Large intestine (tissue), 12 donors: ENCODE measurements around the gene CIBAR2. TPM values are rescaled to one million over a fixed set of nuclear protein-coding genes. Genes with fewer than 3 reads are reported as not detected.

Experiments
- DNase-seq, 2 donors: peaks; one replicate each; pipeline versions ENCODE4 v3.0.0 to v3.0.0-alpha.2; 2013
- H3K27ac ChIP-seq: one replicate; pipeline ENCODE4 v1.5.1; 2013; ENCODE audit warnings: low read length
- H3K27me3 ChIP-seq: 2 replicates; pipeline ENCODE4 v1.6.1; 2013; ENCODE audit warnings: low read length; ENCODE audit not compliant: control insufficient read depth, insufficient read depth
- H3K36me3 ChIP-seq: 2 replicates; pipeline ENCODE4 v1.6.1; 2013; ENCODE audit warnings: low read length; ENCODE audit not compliant: control insufficient read depth, insufficient read depth
- H3K4me1 ChIP-seq: one replicate; pipeline ENCODE4 v1.6.1; 2013; ENCODE audit warnings: low read length; ENCODE audit not compliant: control insufficient read depth, insufficient read depth
- H3K4me3 ChIP-seq: one replicate; pipeline ENCODE4 v1.5.1; 2013; ENCODE audit warnings: low read length
- H3K9me3 ChIP-seq: one replicate; pipeline ENCODE4 v1.6.1; 2013; ENCODE audit warnings: mild to moderate bottlenecking, low read depth, low read length, moderate library complexity; ENCODE audit not compliant: control insufficient read depth
- WGBS: methylation state at CpG from one replicate; pipeline ENCODE4 v1.1.5; 2013; ENCODE audit warnings: low lambda C conversion rate; ENCODE audit not compliant: insufficient coverage; 5-methylcytosine and 5-hydroxymethylcytosine counted together
- long read RNA-seq, 11 donors: transcript quantifications; one replicate each; lab custom pipeline, GENCODE V29; 2026
- polyA plus RNA-seq: library from polyadenylated mRNA; unstranded; fragments of 120-200 nt; gene quantifications from one replicate; pipeline ENCODE4 v1.2.1, GENCODE V29; 2013

The CIBAR2 gene
- 0.30 TPM for polyA plus RNA-seq
- long read RNA-seq, donor 1 = 0 reads
- long read RNA-seq, donor 2 = 0 reads
- long read RNA-seq, donor 3 = 0 reads
- long read RNA-seq, donor 4 = 0 reads
- long read RNA-seq, donor 5 = 0 reads
- long read RNA-seq, donor 6 = 0 reads
- long read RNA-seq, donor 7 = 0 reads
- long read RNA-seq, donor 8 = 0 reads
- long read RNA-seq, donor 9 = 0 reads
- long read RNA-seq, donor 10 = 0 reads
- long read RNA-seq, donor 11 = 0 reads

- H3K4me1 ChIP-seq = no peaks in the 10 kb centered on the region
- no peak within 1 kb of the TSS for H3K4me3 ChIP-seq
- peaks cover 2% of the 10 kb centered on the region for H3K9me3 ChIP-seq
- no peaks in the 10 kb centered on the region for H3K36me3 ChIP-seq
- DNase-seq = peak in 1 of 2 donors; percentile 26
- no CpG with 5 or more reads among the region's 15 CpGs for WGBS
- no peaks in the 10 kb centered on the region for H3K27me3 ChIP-seq
- H3K27ac ChIP-seq = no peak within 1 kb of the TSS
These were observed at the start of gene CIBAR2 for GRCh38 chr16:85112364-85112763. TSS of gene CIBAR2 (minus strand) at chr16:85112472. CDS start at chr16:85112352, 120 bp downstream.

- Histone ChIP-seq H3K27me3 (no peaks in the 10 kb centered on the region), H3K9me3 (no peaks in the 10 kb centered on the region), H3K4me1 (peaks cover 48% of the 10 kb centered on the region), H3K4me3 (peak overlapping the region; percentile 28), H3K36me3 (no peaks in the 10 kb centered on the region), H3K27ac (peak overlapping the region; percentile 94)
- DNase-seq = peak; percentile 89 to 93
- 60% methylated on average over 1 of the region's 13 CpGs for WGBS
These were observed 47.1 kb upstream of the CIBAR2 start for GRCh38 chr16:85159179-85159980.

- peak overlapping the region; percentile 28 for H3K4me3 ChIP-seq
- H3K27me3 ChIP-seq = no peaks in the 10 kb centered on the region
- peaks cover 50% of the 10 kb centered on the region for H3K4me1 ChIP-seq
- peak overlapping the region; percentile 94 for H3K27ac ChIP-seq
- H3K9me3 ChIP-seq = no peaks in the 10 kb centered on the region
- DNase-seq = peak in 1 of 2 donors; percentile 75
- H3K36me3 ChIP-seq = no peaks in the 10 kb centered on the region
- no CpG with 5 or more reads among the region's 14 CpGs for WGBS
These were observed 46.5 kb upstream of the CIBAR2 start for GRCh38 chr16:85158743-85159178.

- Histone ChIP-seq H3K4me3 (peak overlapping the region; percentile 28), H3K27ac (peak overlapping the region; percentile 94), H3K4me1 (peaks cover 56% of the 10 kb centered on the region), H3K36me3 (no peaks in the 10 kb centered on the region), H3K9me3 (no peaks in the 10 kb centered on the region), H3K27me3 (no peaks in the 10 kb centered on the region)
- WGBS = no CpG with 5 or more reads among the region's 19 CpGs
- peak in 1 of 2 donors; percentile 80 for DNase-seq
These were observed 45.8 kb upstream of the CIBAR2 start for GRCh38 chr16:85157813-85158742.

- H3K36me3 ChIP-seq = no peaks in the 10 kb centered on the region
- DNase-seq = no peak
- no peaks in the 10 kb centered on the region for H3K9me3 ChIP-seq
- peak overlapping the region; percentile 28 for H3K4me3 ChIP-seq
- H3K27me3 ChIP-seq = no peaks in the 10 kb centered on the region
- H3K27ac ChIP-seq = peak overlapping the region; percentile 94
- no CpG with 5 or more reads among the region's 8 CpGs for WGBS
- peaks cover 56% of the 10 kb centered on the region for H3K4me1 ChIP-seq
These were observed 45.1 kb upstream of the CIBAR2 start for GRCh38 chr16:85157372-85157771.

- no peaks in the 10 kb centered on the region for H3K9me3 ChIP-seq
- no peak for DNase-seq
- no peaks in the 10 kb centered on the region for H3K36me3 ChIP-seq
- no peaks in the 10 kb centered on the region for H3K27me3 ChIP-seq
- H3K4me3 ChIP-seq = no peak overlapping the region
- peak overlapping the region; percentile 9 for H3K27ac ChIP-seq
- peaks cover 59% of the 10 kb centered on the region for H3K4me1 ChIP-seq
These were observed 44.6 kb upstream of the CIBAR2 start for GRCh38 chr16:85156869-85157268.

- Histone ChIP-seq H3K4me1 (peaks cover 64% of the 10 kb centered on the region), H3K4me3 (no peak overlapping the region), H3K27ac (peak overlapping the region; percentile 9), H3K36me3 (no peaks in the 10 kb centered on the region), H3K9me3 (no peaks in the 10 kb centered on the region), H3K27me3 (no peaks in the 10 kb centered on the region)
- WGBS = 32% methylated on average over 4 of the region's 7 CpGs
- peak in 1 of 2 donors; percentile 72 for DNase-seq
These were observed 44.2 kb upstream of the CIBAR2 start for GRCh38 chr16:85156440-85156839.

- peaks cover 44% of the 10 kb centered on the region for H3K4me1 ChIP-seq
- no peaks in the 10 kb centered on the region for H3K27me3 ChIP-seq
- 80% methylated on average over 1 of the region's 12 CpGs for WGBS
- H3K36me3 ChIP-seq = no peaks in the 10 kb centered on the region
- H3K27ac ChIP-seq = no peak overlapping the region
- DNase-seq = no peak
- no peak overlapping the region for H3K4me3 ChIP-seq
- H3K9me3 ChIP-seq = no peaks in the 10 kb centered on the region
These were observed 41.4 kb upstream of the CIBAR2 start for GRCh38 chr16:85153656-85154091.

- Histone ChIP-seq H3K27me3 (no peaks in the 10 kb centered on the region), H3K4me3 (no peak overlapping the region), H3K4me1 (peaks cover 37% of the 10 kb centered on the region), H3K27ac (no peak overlapping the region), H3K36me3 (no peaks in the 10 kb centered on the region), H3K9me3 (no peaks in the 10 kb centered on the region)
- DNase-seq = no peak
- WGBS = no CpG with 5 or more reads among the region's 8 CpGs
These were observed 40.8 kb upstream of the CIBAR2 start for GRCh38 chr16:85153046-85153445.
